HT-29 (cell line): ENCODE results near the gene APELA. TPM values are rescaled to one million over a fixed set of nuclear protein-coding genes. Genes with fewer than 3 reads are reported as not detected.
"Not testable (repeated sequence)": the region's sequence is repeated elsewhere in the genome, so short reads cannot be mapped to it uniquely, and the experiment has no call there.

Experiments used
- DNase-seq: peaks from one replicate; pipeline ENCODE4 v3.0.0-alpha.2; 2015; ENCODE audit warnings: low spot score
- total RNA-seq: library from RNA; depleted of rRNA; stranded (reverse); fragments of >200 nt; shearing (Covaris generic); gene quantifications from 2 replicates; pipeline ENCODE4 v1.2.3, GENCODE V29; 2014; rRNA removed

APELA gene, protein sequence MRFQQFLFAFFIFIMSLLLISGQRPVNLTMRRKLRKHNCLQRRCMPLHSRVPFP
- total RNA-seq, result not detected in 2 replicates

DNA sequence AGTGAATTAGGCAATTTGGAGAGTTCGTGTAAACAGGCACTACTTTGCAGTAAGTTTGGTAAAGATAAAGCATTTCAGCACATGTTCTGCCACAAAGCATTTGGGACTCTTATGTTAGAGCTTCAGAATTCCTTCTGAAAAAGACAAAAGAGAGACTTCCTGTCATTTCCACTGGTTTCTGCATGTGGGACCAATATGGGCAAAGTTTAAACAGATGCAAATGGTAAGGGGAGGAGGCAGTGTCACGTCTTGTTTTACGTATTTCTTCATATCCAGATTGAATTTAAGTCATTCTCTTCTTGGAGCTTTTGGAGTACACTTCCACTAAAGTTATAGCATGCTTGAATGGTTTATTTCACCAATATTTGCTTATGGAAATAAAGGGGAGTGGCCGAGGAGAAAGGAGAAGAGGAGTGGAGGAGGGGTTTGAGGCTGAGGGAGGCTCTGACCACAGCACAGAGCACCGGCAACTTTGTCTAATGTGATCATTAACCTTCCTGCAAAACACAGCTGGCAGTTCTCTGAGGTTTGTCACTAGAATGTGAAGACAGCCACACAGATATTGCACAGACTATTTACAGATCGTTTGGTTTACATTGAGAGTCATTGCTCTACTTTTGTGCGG, at the start of gene APELA:
APELA (plus strand) TSS at position 479 of the 625 bp plus-strand sequence. CDS start 154 bp downstream, outside the sequence.
- no peak for DNase-seq

GRCh38 chr4:164828955-164829354, 48.0 kb upstream of the APELA start:
- DNase-seq, result no peak

- DNase-seq, result no peak
Measured at GRCh38 chr4:164846566-164846965, 30.4 kb upstream of the APELA start.

DNA sequence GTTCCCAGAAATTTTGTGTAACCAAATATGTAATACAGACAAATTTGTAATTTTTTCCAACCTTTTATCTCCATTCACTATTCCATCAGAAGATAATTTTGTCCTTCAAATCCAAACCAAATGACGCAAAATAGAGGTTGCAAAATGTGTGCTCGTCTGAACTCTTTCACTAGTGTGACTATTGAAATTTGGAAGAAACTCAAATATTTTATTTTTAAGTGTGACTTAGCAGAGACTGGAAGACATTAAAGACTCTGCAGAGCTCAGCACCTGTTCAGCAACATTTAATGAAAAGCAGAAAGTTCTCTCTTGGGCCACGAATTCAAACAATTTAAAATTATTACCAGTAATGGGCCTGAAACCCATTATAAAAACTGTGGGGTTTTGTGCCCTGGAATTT, 30.0 kb upstream of the APELA start:
- no peak for DNase-seq

DNA sequence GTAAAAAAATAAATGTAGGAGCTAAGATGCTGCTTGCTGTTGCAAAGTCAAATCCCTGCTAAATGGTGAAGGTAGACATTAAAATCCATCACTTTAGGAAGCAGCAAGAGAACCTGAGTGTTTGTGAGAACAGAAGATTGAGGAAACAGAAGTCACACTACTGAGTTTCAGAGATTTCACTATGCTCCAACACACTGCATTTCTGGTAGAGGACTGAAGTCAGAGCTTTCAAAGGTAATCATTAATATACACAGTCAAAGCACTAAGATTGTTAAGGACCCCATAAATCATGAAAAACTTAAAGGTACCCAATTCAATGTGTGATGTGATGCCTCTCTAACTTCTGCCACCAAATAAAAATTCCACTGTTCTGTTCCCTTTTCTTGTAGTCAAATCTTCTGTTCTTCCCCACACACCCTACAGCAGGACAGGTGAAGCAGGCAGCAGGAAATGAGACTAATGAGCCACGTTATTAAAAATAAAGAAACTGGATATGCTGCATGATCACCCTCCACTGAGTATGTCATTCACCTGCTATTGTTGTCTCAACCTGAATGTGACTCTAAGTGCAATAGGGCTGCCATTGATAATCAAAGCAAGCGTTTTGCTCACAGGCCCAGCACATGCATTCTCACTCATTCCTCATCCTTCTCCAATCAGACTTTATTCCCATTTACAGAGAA, 28.9 kb upstream of the APELA start:
- no peak for DNase-seq

DNA sequence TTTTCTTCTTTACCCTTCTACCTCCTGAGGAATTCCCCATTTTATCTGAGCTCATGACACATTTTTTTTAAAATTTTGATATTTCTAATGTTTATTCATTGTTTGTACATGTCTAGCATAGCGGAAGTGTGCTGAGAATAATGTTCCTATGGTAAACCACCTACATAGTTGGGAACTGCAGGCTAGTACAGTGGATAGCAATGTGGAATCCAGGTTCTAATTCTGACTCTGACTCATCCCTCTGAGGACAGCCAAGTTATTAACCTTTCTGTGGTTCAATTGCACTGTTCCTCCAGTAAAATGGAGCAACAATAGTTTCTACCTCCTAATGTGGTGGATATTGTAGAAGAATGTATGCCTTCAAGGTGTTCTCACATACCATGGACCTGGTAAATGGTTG, 20.6 kb upstream of the APELA start:
- no peak for DNase-seq

DNA sequence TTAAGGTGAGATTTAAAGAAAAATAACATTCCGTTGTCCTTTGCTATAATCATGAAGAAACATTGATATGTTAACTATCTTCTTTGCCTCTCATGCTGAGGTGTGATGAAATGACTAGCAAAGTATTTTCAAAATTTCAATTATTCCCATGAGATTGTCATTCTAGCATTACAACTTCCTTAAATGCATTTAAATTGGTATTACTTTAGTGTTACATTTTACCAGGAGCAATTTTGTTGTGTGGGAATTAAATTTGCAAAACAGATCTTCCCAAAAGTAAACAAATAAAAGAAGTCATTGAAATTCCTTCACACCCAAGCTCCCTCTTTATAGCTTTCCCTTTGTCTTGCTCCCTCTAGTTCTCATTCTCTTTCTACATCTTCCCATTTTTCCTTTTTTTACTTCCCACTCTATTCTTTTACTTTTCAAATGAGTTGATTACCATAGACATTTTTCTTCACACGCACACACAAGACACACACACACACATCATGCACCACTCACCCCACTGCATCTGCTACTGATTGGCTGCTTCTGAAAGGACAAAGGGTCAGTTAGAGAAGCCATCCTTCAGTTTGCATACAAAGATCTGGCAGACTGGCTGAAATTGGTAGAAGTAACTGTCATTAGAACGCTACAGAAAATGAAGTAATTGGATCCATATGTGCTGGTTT, 10.0 kb upstream of the APELA start:
- no peak for DNase-seq

- DNase-seq, result no peak
Measured at GRCh38 chr4:164871673-164872072, 5.3 kb upstream of the APELA start.

DNA sequence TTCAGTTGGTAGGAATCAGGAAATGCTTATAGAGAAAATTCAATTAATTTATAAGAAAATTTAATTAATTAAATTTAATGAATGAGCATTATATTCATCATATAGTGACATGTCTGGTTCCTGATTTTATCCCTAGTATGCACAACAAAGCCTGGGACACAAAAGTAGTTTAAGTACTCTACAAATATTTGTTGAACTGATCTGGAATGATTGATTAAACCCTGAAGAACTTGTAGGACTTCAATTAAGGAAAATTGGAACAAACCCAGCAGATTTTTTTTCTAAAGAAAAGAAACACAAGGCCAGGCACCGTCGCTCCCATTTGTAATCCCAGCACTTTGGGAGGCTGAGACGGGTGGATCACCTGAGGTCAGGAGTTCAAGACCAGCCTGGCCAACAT, 4.5 kb upstream of the APELA start:
- DNase-seq, result no peak

DNA sequence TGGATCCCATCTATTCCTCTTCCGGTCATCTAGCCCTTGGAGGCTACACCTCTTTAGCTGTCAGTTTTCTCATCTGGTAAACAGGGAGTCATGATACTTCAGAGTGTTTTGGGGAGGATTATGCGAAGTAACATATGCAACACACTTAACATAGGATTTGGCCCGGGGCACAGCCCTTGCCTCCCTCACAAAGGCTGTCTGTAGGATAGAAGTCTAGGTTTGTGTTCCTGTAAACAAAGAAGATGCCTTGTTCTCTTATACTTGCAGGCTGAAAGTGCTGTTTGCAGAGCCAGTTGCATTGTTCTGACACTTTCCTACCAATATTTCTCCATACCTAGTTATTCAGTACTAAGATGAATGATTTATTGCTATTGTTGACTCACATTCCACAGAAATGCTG, 2.2 kb upstream of the APELA start:
- DNase-seq, result no peak

- DNase-seq, result no peak
Measured at GRCh38 chr4:164880489-164881262, 3.7 kb downstream of the APELA start.

DNA sequence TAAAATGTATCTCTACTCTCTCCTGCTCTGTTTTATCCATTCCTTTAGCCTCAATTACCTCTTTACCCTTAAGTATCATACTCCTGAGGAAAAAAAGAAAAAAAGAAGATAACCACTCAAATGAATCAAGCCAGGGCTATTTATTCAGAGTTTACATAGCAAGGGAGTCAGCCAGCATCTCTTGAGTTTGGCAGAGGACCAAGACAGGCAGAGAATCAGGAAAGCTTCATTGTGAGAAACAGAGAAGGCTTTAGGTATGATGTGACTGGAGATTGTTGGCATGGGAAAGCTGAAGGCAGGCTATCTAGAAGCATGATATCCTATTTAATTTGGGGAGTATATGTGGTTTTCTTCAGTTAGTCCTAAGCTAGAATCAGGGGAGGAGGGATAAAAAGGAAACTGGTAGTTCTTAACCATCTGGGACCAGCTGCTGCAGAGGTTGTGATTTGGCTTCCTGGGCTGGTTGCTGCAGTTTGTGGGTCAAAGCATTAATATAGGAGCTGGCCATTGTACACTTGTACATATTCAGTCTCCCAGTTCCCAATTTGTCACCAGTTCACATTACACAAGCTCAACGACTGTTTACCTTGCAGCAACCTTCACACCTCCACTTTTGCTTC, 11.2 kb downstream of the APELA start:
- DNase-seq, result no peak

DNA sequence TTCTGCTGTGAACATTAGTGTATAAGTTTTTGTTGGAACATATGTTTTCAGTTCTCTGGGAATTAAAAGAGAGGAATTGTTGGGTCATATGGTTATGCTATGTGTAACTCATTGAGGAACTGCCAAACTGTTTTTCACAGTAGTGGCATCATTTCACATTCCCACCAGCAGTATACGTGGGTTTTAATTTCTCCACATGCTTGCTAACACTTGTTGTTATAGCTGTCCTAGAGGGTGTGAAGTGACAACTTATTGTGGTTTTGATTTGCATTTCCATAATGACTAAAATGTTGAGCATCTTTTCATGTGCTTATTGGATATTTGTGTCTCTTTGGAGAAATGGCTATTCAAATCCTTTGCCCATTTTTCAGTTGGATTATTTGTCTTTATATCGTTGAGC, 13.7 kb downstream of the APELA start:
- DNase-seq, result no peak

DNA sequence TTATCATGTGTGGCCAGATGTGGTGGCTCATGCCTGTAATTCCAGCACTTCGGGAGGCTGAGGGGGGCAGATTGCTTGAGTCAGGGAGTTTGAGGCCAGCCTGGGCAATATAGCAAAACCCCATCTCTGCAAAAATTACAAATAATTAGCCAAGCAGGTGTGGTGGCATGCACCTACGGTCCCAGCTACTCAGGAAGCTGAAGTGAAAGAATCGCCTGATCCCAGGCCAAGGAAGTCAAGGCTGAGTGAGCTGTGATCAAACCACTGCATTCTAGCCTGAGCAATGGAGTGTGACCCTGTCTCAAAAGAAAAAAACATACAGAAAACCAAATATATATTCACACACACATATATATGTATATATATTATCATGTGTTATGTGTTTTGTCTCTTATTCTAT, 15.0 kb downstream of the APELA start:
- no peak for DNase-seq

DNA sequence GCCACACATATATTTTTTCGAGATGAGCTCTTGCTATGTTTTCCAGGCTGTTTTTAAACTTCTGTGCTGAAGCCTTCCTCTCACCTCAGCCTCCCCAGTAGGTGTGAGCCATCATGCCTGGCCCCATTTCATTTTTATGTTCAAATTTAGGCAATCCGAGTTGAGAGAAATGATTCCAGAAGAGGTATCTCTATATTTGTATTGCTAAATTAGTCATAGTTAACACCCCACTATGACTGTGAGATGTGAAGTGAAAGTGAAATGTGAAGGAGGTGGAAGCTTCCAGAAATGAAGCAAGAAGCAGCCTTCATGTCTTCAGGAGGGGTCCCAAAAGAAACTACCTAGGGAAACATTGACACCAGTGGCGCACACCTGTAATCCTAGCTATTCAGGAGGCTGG, 17.7 kb downstream of the APELA start:
- no peak for DNase-seq

DNA sequence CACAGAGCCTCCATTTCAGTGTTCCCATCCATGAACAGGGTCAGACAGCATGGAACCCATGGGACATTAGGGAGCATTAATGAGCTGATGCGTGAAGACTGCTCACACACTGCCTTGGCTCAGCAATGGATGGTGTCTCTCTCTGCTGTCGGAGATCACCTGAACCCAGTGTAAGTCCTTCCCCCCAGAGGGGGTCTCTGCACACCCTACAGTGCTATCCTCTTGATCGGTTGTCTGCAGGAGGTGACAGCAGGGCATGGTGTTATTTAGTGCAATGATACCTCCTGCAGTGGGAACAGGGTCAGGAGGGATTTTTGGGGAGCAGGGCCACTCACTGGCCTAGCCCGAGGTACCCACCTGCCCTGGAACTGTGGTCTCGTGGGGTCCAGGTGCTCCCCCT, 25.6 kb downstream of the APELA start:
- DNase-seq, result no peak

DNA sequence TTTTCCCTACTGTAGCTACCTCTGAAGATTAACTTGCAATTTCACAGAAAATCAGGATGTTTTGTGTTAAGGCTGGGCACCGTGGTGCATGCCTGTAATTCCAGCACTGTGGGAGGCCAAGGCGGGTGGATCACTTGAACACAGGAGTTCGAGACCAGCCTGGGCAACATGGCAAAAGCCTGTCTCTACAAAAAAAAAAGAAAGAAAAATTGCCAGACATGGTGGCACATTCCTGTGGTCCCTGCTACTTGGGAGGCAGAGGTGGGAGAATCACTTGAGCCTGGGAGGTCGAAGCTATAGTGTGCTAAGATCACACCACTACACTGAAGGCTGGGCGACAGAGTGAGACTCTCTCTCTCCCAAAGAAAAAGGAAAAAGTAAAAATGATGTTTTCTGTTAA, 27.4 kb downstream of the APELA start:
- no peak for DNase-seq

DNA sequence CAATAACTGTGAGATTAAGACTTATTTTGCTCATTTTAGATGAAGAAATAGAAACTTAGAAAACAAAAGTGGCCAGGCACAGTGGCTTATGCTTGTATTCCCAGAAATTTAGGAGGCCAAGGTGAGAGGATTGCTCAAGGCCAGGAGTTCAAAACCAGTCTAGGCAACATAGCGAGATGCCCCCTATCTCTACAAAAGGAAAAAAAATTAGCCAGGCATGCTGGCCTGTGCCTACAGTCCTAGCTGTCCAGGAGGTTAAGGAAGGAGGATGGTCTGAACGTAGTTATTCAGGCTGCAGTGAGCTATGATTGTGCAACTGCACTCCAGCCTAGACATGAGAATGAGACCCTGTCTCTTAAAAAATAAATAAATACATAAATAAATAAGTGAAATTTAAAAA, 28.0 kb downstream of the APELA start:
- no peak for DNase-seq

DNA sequence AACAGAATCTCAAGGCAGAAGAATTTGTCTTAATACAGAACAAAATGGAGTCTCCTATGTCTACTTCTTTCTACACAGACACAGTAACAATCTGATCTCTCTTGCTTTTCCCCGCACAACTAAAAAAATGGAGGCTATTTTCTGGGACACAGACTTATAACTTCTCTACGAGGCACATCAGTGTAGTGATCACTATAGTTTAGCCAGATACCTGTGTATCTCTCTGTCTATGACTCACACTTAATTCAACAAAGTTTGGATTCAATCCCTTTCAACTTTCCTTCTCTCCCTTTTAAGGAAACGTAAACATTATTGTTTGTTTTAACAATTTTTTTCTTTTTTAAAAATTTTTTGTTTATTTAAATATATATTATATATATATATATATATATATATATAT, 29.4 kb downstream of the APELA start:
- no peak for DNase-seq

GRCh38 chr4:164913506-164913905, 36.5 kb downstream of the APELA start:
- not testable (repeated sequence) for DNase-seq

DNA sequence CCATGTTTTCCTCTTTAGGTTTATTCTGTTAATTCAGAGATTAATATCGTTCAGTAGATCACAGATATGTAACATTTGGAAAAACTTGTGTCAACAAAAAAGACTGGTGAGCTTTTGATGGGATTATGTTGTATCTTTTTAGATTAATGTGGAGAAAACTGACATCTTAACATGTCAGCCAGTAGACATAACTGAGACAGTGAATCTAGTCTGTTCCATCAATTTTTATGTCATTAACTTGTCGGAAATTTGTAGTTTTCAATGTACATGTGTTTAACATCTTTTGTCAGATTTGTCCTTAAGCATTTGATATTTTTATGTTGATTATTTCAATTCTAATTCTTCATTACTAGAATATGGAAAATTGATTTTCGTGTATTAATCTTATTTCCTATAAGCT, 42.0 kb downstream of the APELA start:
- DNase-seq, result no peak
